IMR-90 (cell line): ENCODE measurements around the gene ABCB1. TPM values are rescaled to one million over a fixed set of nuclear protein-coding genes. Genes with fewer than 3 reads are reported as not detected.

ENCODE experiments used
- polyA plus RNA-seq, 3 experiments: library from polyadenylated mRNA; depleted of rRNA; stranded (reverse); fragments of >200 nt; gene quantifications; 2 replicates each; pipeline ENCODE4 v1.2.3, GENCODE V29; 2012; ENCODE audit warnings: low replicate concordance in 1 of 3
- total RNA-seq: library from RNA; depleted of rRNA; stranded (reverse); fragments of >200 nt; gene quantifications from 2 replicates; pipeline ENCODE4 v1.2.3, GENCODE V29; 2012; rRNA removed

The ABCB1 gene
- total and polyA plus RNA-seq, 2 of the 4 experiments (the other 2 are of a cell fraction), result 0.80 to 0.90 TPM

Other genes with a start within 250 kb of the ABCB1 start
- not detected in 2 replicates for gene ABCB4, start 125.2 kb downstream of the ABCB1 start, total RNA-seq
- gene ABCB4, start 125.2 kb downstream of the ABCB1 start, polyA plus RNA-seq (2012; rRNA removed), result not detected in 2 replicates
- 0.28 and 0.36 TPM in 2 replicates for gene RUNDC3B, start 27.5 kb upstream of the ABCB1 start, total RNA-seq
- 0.03 and 0.19 TPM in 2 replicates for gene RUNDC3B, start 27.5 kb upstream of the ABCB1 start, polyA plus RNA-seq (2012; rRNA removed)